OCI-LY3 (cell line): ENCODE measurements around the gene TSPAN5.

Source experiments
- H2AFZ ChIP-seq: fragments of 200-600, 300-600 bp; shearing (Covaris generic); 2 replicates; pipeline ENCODE4 v1.6.0; 2014; ENCODE audit warnings: antibody characterized with exemption, low read depth, low read length
- H3K27ac ChIP-seq: fragments of 200-600, 300-600 bp; sonication (generic); 2 replicates; pipeline ENCODE4 v1.5.1; 2014; ENCODE audit warnings: mild to moderate bottlenecking, low read length, moderate library complexity, mixed read lengths
- H3K27me3 ChIP-seq: fragments of 200-600, 300-600 bp; sonication (generic); 2 replicates; pipeline ENCODE4 v1.6.1; 2014; ENCODE audit warnings: low read depth, low read length, mixed read lengths
- H3K36me3 ChIP-seq: fragments of 200-600, 300-600 bp; sonication (generic); replicated peaks from 2 replicates; pipeline ENCODE3; 2014; ENCODE audit warnings: low read depth, low read length, mixed read lengths
- H3K4me1 ChIP-seq: fragments of 300-600, 200-600 bp; sonication (generic); 2 replicates; pipeline ENCODE4 v1.6.1; 2014; ENCODE audit warnings: low read length, mixed read lengths
- H3K4me2 ChIP-seq: fragments of 200-600, 300-600 bp; sonication (generic); 2 replicates; pipeline ENCODE4 v1.6.1; 2014; ENCODE audit warnings: low read length, mixed read lengths
- H3K4me3 ChIP-seq: fragments of 300-600, 200-600 bp; sonication (generic); 2 replicates; pipeline ENCODE4 v1.5.1; 2014; ENCODE audit warnings: antibody characterized with exemption, mild to moderate bottlenecking, low read length, moderate library complexity
- H3K79me2 ChIP-seq: fragments of 300-600, 200-600 bp; shearing (Covaris generic); 2 replicates; pipeline ENCODE4 v1.6.1; 2014; ENCODE audit warnings: mild to moderate bottlenecking, low read length, mixed read lengths
- H3K9ac ChIP-seq: fragments of 300-600, 200-600 bp; shearing (Covaris generic); 2 replicates; pipeline ENCODE4 v1.6.0; 2014; ENCODE audit warnings: mild to moderate bottlenecking, low read length, moderate library complexity
- H3K9me3 ChIP-seq: fragments of 200-600, 300-600 bp; shearing (Covaris generic); 2 replicates; pipeline ENCODE4 v1.6.1; 2014; ENCODE audit warnings: low read length, mixed read lengths; ENCODE audit not compliant: insufficient read depth
- H4K20me1 ChIP-seq: fragments of 200-600, 300-600 bp; sonication (generic); 2 replicates; pipeline ENCODE4 v1.6.1; 2016; ENCODE audit warnings: low read length, mixed read lengths; ENCODE audit not compliant: insufficient read depth
- CTCF ChIP-seq: fragments of 200-600, 300-600 bp; sonication (generic); IDR thresholded peaks from 2 replicates; pipeline ENCODE4 v1.5.1; 2014; ENCODE audit warnings: antibody characterized with exemption, low read length, low read depth
- EZH2phosphoT487 ChIP-seq: fragments of 200-600 bp; shearing (Covaris generic); IDR thresholded peaks from 2 replicates; pipeline ENCODE4 v1.6.1; 2018; ENCODE audit warnings: antibody characterized with exemption, mixed run types, low read depth

TSPAN5 gene

GRCh38 chr4:98502031-98502430 is 156.4 kb downstream of the TSPAN5 start:
- Histone ChIP-seq H3K79me2 (no peaks in the 10 kb centered on the region), H3K4me2 (no peak overlapping the region), H3K27me3 (no peaks in the 10 kb centered on the region), H4K20me1 (no peaks in the 10 kb centered on the region), H3K9me3 (no peaks in the 10 kb centered on the region), H3K4me3 (no peak overlapping the region), H3K4me1 (no peaks in the 10 kb centered on the region), H3K9ac (no peak overlapping the region), H3K36me3 (no peaks in the 10 kb centered on the region), H3K27ac (no peak overlapping the region), H2AFZ (no peak overlapping the region)
- TF ChIP-seq CTCF (no peak), EZH2phosphoT487 (no peak)

GRCh38 chr4:98501383-98501782 is 157.0 kb downstream of the TSPAN5 start:
- H3K27me3 ChIP-seq: no peaks in the 10 kb centered on the region
- H3K4me1 ChIP-seq: no peaks in the 10 kb centered on the region
- H3K79me2 ChIP-seq: no peaks in the 10 kb centered on the region
- TF ChIP-seq EZH2phosphoT487: no peak
- TF ChIP-seq CTCF: no peak
- no peaks in the 10 kb centered on the region for H3K36me3 ChIP-seq
- no peak overlapping the region for H3K9ac ChIP-seq
- no peak overlapping the region for H2AFZ ChIP-seq
- H3K4me3 ChIP-seq: no peak overlapping the region
- no peak overlapping the region for H3K4me2 ChIP-seq
- no peaks in the 10 kb centered on the region for H3K9me3 ChIP-seq
- no peak overlapping the region for H3K27ac ChIP-seq
- no peaks in the 10 kb centered on the region for H4K20me1 ChIP-seq

GRCh38 chr4:98498774-98499173 is 159.6 kb downstream of the TSPAN5 start:
- Histone ChIP-seq H3K27ac (no peak overlapping the region), H2AFZ (no peak overlapping the region), H3K4me1 (no peaks in the 10 kb centered on the region), H3K79me2 (no peaks in the 10 kb centered on the region), H3K36me3 (no peaks in the 10 kb centered on the region), H3K27me3 (no peaks in the 10 kb centered on the region), H3K4me3 (no peak overlapping the region), H3K9me3 (no peaks in the 10 kb centered on the region), H3K4me2 (no peak overlapping the region), H3K9ac (no peak overlapping the region), H4K20me1 (no peaks in the 10 kb centered on the region)
- TF ChIP-seq CTCF: no peak
- TF ChIP-seq EZH2phosphoT487: no peak

GRCh38 chr4:98496152-98496845 is 162.1 kb downstream of the TSPAN5 start:
- Histone ChIP-seq H3K79me2 (no peaks in the 10 kb centered on the region), H3K4me3 (no peak overlapping the region), H3K4me2 (no peak overlapping the region), H3K9ac (no peak overlapping the region), H3K9me3 (no peaks in the 10 kb centered on the region), H4K20me1 (0 out of 2 replicates have a peak, but pooled peaks cover 6% of the 10 kb centered on the region), H3K36me3 (no peaks in the 10 kb centered on the region), H3K27ac (no peak overlapping the region), H3K4me1 (peaks cover 4% of the 10 kb centered on the region), H2AFZ (no peak overlapping the region), H3K27me3 (no peaks in the 10 kb centered on the region)
- TF ChIP-seq CTCF (peak; percentile 12; the same call in 1 of the 2 replicates), EZH2phosphoT487 (no peak)
